HCT116 (cell line): ENCODE measurements around the gene NR2F1-AS1. TPM values are rescaled to one million over a fixed set of nuclear protein-coding genes. Genes with fewer than 3 reads are reported as not detected.

Experiments used
- microRNA counts: library from miRNA; unstranded; fragments of <30 nt; microRNA quantifications from one replicate; lab custom pipeline; 2015
- total RNA-seq: library from RNA; stranded (reverse); gene quantifications from one replicate; pipeline ENCODE4 v1.2.1, GENCODE V29; 2021; ENCODE audit not compliant: unreplicated experiment

The NR2F1-AS1 gene
- total RNA-seq, 1 experiment from 2014 or later = 20.1 TPM

MicroRNAs within 50 kb of the gene (microRNA counts, 767-probe panel; counts per million panel counts)
- microRNA hsa-miR-2277-3p (lab: Ali Mortazavi, UCI) = not detected
- not detected for microRNA hsa-miR-2277-5p (lab: Ali Mortazavi, UCI)

Other genes starting within 250 kb of the NR2F1-AS1 start
- gene NR2F1, start 2.0 kb upstream of the NR2F1-AS1 start, total RNA-seq = 51.2 TPM
- 0.44 TPM for gene POU5F2, start 160.4 kb upstream of the NR2F1-AS1 start, total RNA-seq